ENCODE measurements around the gene CUX1.
"Not testable (repeated sequence)": the region's sequence is repeated elsewhere in the genome, so short reads cannot be mapped to it uniquely, and the experiment has no call there.

The CUX1 gene

GRCh38 chr7:101815826-101816594 is 1.4 kb upstream of the CUX1 start:
- Histone ChIP-seq H3K36me3 (ENCODE audit: insufficient read depth, insufficient read length, low read length) (peaks cover 6% of the 10 kb centered on the region), H3K27me3 (ENCODE audit: insufficient read depth, insufficient read length) (peaks cover 28% of the 10 kb centered on the region), H3K4me3 (ENCODE audit: insufficient read length, low read depth) (peak overlapping the region; percentile 37), H3K4me1 (ENCODE audit: insufficient read depth, insufficient read length) (peaks cover 3% of the 10 kb centered on the region), H3K9me3 (ENCODE audit: insufficient read depth, low read length) (no peaks in the 10 kb centered on the region), H3K9ac (ENCODE audit: insufficient read length, low read depth) (peak overlapping the region; percentile 76)
- DNase-seq (ENCODE audit: low read depth, low spot score) = peak; percentile 80
- TF ChIP-seq YY1 (IDR thresholded peaks at IDR 0.05; ENCODE audit: insufficient read depth, insufficient read length) = peak; percentile 58
- TF ChIP-seq SUZ12 (IDR thresholded peaks at IDR 0.05; ENCODE audit: extremely low read depth, insufficient read depth, insufficient read length) = no peak

- no peaks in the 10 kb centered on the region for H3K9me3 ChIP-seq (ENCODE audit: insufficient read depth, low read length)
- peak overlapping the region; percentile 60 for H3K4me3 ChIP-seq (ENCODE audit: insufficient read length, low read depth)
- H3K4me1 ChIP-seq (ENCODE audit: insufficient read depth, insufficient read length) = peaks cover 3% of the 10 kb centered on the region
- H3K9ac ChIP-seq (ENCODE audit: insufficient read length, low read depth) = peak overlapping the region; percentile 70
- TF ChIP-seq YY1 (IDR thresholded peaks at IDR 0.05; ENCODE audit: insufficient read depth, insufficient read length) (no peak), ZNF274 (IDR thresholded peaks at IDR 0.05; ENCODE audit: low read depth, low read length) (no peak), SUZ12 (IDR thresholded peaks at IDR 0.05; ENCODE audit: extremely low read depth, insufficient read depth, insufficient read length) (no peak)
- H3K36me3 ChIP-seq (ENCODE audit: insufficient read depth, insufficient read length, low read length) = peaks cover 6% of the 10 kb centered on the region
- H3K27me3 ChIP-seq (ENCODE audit: insufficient read depth, insufficient read length) = peaks cover 28% of the 10 kb centered on the region
- no peak for DNase-seq (ENCODE audit: low read depth, low spot score)
Measured at GRCh38 chr7:101816595-101817470, 593 bp upstream of the CUX1 start.

- H3K36me3 ChIP-seq (ENCODE audit: insufficient read depth, insufficient read length, low read length) = peaks cover 12% of the 10 kb centered on the region
- H3K4me3 ChIP-seq (ENCODE audit: insufficient read length, low read depth) = no peak overlapping the region
- H3K27me3 ChIP-seq (ENCODE audit: insufficient read depth, insufficient read length) = peaks cover 26% of the 10 kb centered on the region
- H3K9me3 ChIP-seq (ENCODE audit: insufficient read depth, low read length) = no peaks in the 10 kb centered on the region
- no peak for DNase-seq (ENCODE audit: low read depth, low spot score)
- TF ChIP-seq YY1 (IDR thresholded peaks at IDR 0.05; ENCODE audit: insufficient read depth, insufficient read length) (no peak), ZNF274 (IDR thresholded peaks at IDR 0.05; ENCODE audit: low read depth, low read length) (no peak), SUZ12 (IDR thresholded peaks at IDR 0.05; ENCODE audit: extremely low read depth, insufficient read depth, insufficient read length) (no peak)
- peaks cover 6% of the 10 kb centered on the region for H3K4me1 ChIP-seq (ENCODE audit: insufficient read depth, insufficient read length)
- H3K9ac ChIP-seq (ENCODE audit: insufficient read length, low read depth) = no peak overlapping the region
Measured at GRCh38 chr7:101818287-101819071, 1.1 kb downstream of the CUX1 start.

- TF ChIP-seq YY1 (IDR thresholded peaks at IDR 0.05; ENCODE audit: insufficient read depth, insufficient read length) (no peak), ZNF274 (IDR thresholded peaks at IDR 0.05; ENCODE audit: low read depth, low read length) (no peak), SUZ12 (IDR thresholded peaks at IDR 0.05; ENCODE audit: extremely low read depth, insufficient read depth, insufficient read length) (no peak)
- no peak for DNase-seq (ENCODE audit: low read depth, low spot score)
- H3K9ac ChIP-seq (ENCODE audit: insufficient read length, low read depth) = no peak overlapping the region
- no peaks in the 10 kb centered on the region for H3K9me3 ChIP-seq (ENCODE audit: insufficient read depth, low read length)
- peaks cover 21% of the 10 kb centered on the region for H3K27me3 ChIP-seq (ENCODE audit: insufficient read depth, insufficient read length)
- peaks cover 12% of the 10 kb centered on the region for H3K36me3 ChIP-seq (ENCODE audit: insufficient read depth, insufficient read length, low read length)
- H3K4me1 ChIP-seq (ENCODE audit: insufficient read depth, insufficient read length) = peaks cover 6% of the 10 kb centered on the region
- H3K4me3 ChIP-seq (ENCODE audit: insufficient read length, low read depth) = no peak overlapping the region
Measured at GRCh38 chr7:101819183-101819582, 1.8 kb downstream of the CUX1 start.

GRCh38 chr7:101819913-101820522 is 2.6 kb downstream of the CUX1 start:
- Histone ChIP-seq H3K27me3 (ENCODE audit: insufficient read depth, insufficient read length) (peaks cover 13% of the 10 kb centered on the region), H3K4me1 (ENCODE audit: insufficient read depth, insufficient read length) (peaks cover 6% of the 10 kb centered on the region), H3K9me3 (ENCODE audit: insufficient read depth, low read length) (no peaks in the 10 kb centered on the region), H3K9ac (ENCODE audit: insufficient read length, low read depth) (no peak overlapping the region), H3K4me3 (ENCODE audit: insufficient read length, low read depth) (no peak overlapping the region), H3K36me3 (ENCODE audit: insufficient read depth, insufficient read length, low read length) (peaks cover 12% of the 10 kb centered on the region)
- TF ChIP-seq ZNF274 (IDR thresholded peaks at IDR 0.05; ENCODE audit: low read depth, low read length) = no peak
- no peak for DNase-seq (ENCODE audit: low read depth, low spot score)

- no peak overlapping the region for H3K9ac ChIP-seq (ENCODE audit: insufficient read length, low read depth)
Measured at GRCh38 chr7:101820703-101821102, 3.3 kb downstream of the CUX1 start.

GRCh38 chr7:101822632-101823031 is 5.2 kb downstream of the CUX1 start:
- DNase-seq (ENCODE audit: low read depth, low spot score); H3K9me3 ChIP-seq (ENCODE audit: insufficient read depth, low read length); H3K4me1 ChIP-seq (ENCODE audit: insufficient read depth, insufficient read length); H3K4me3 ChIP-seq (ENCODE audit: insufficient read length, low read depth); H3K9ac ChIP-seq (ENCODE audit: insufficient read length, low read depth); H3K27me3 ChIP-seq (ENCODE audit: insufficient read depth, insufficient read length): not testable (repeated sequence)
- peaks cover 16% of the 10 kb centered on the region for H3K36me3 ChIP-seq (ENCODE audit: insufficient read depth, insufficient read length, low read length)

More at GRCh38 chr7:101820703-101821102, 3.3 kb downstream of the CUX1 start:
- DNase-seq (ENCODE audit: low read depth, low spot score) = no peak
- TF ChIP-seq YY1 (IDR thresholded peaks at IDR 0.05; ENCODE audit: insufficient read depth, insufficient read length) (no peak), SUZ12 (IDR thresholded peaks at IDR 0.05; ENCODE audit: extremely low read depth, insufficient read depth, insufficient read length) (no peak), ZNF274 (IDR thresholded peaks at IDR 0.05; ENCODE audit: low read depth, low read length) (no peak)
- Histone ChIP-seq H3K27me3 (ENCODE audit: insufficient read depth, insufficient read length) (peaks cover 10% of the 10 kb centered on the region), H3K4me3 (ENCODE audit: insufficient read length, low read depth) (no peak overlapping the region), H3K4me1 (ENCODE audit: insufficient read depth, insufficient read length) (peaks cover 6% of the 10 kb centered on the region), H3K9me3 (ENCODE audit: insufficient read depth, low read length) (no peaks in the 10 kb centered on the region), H3K36me3 (ENCODE audit: insufficient read depth, insufficient read length, low read length) (peaks cover 16% of the 10 kb centered on the region)

All from NT2/D1 (cell line).